Measurements from ENCODE around the gene LARP4. TPM values are rescaled to one million over a fixed set of nuclear protein-coding genes. Genes with fewer than 3 reads are reported as not detected.

LARP4 gene
- total and polyA plus RNA-seq, 2 donors (not counting 3 experiments of a cell fraction or from before 2014, with no cell fraction given), result 8.9 to 69.6 TPM

GRCh38 chr12:50401500-50402081 is 906 bp downstream of the LARP4 start:
- H3K4me3 ChIP-seq (replicated peaks in 1 of 3; ENCODE audit: insufficient read depth in 1 of 3, low read depth in 1 of 3, low read length in 3 of 3), result peak overlapping the region; percentile 71 to 90 (median 74)
- no peak for TF ChIP-seq FOS (IDR thresholded peaks at IDR 0.05; ENCODE audit: borderline replicate concordance, insufficient read depth, low read length)
- TF ChIP-seq JUN (IDR thresholded peaks at IDR 0.05; ENCODE audit: borderline replicate concordance, insufficient read depth, insufficient read length, low read depth), result no peak
- TF ChIP-seq GATA2 (IDR thresholded peaks at IDR 0.05; ENCODE audit: insufficient read depth, insufficient read length, low read depth, low read length), result no peak
- no peak for TF ChIP-seq MAX (IDR thresholded peaks at IDR 0.05; ENCODE audit: insufficient read depth, insufficient read length)
- no peak for TF ChIP-seq POLR2AphosphoS5 (IDR thresholded peaks at IDR 0.05; ENCODE audit: insufficient read depth, low read depth, low read length)
- TF ChIP-seq EZH2 (IDR thresholded peaks at IDR 0.05; ENCODE audit: borderline replicate concordance, low read depth, low read length, severe bottlenecking), result no peak
- TF ChIP-seq POLR2A (IDR thresholded peaks at IDR 0.05; ENCODE audit: low read depth, low read length), result no peak
- TF ChIP-seq MYC (IDR thresholded peaks at IDR 0.05; ENCODE audit: low read depth, low read length), result no peak
- no peak for TF ChIP-seq CTCF (IDR thresholded peaks at IDR 0.05; ENCODE audit: extremely low read depth in 1 of 2, insufficient read depth in 1 of 2, low read depth in 1 of 2, low read length in 2 of 2)
- H4K20me1 ChIP-seq (replicated peaks; ENCODE audit: control insufficient read depth, extremely low read depth, insufficient read depth, low read length), result no peaks in the 10 kb centered on the region
- intact Hi-C loops (cut with micrococcal nuclease) (no loop called here), dilution Hi-C loops (cut with MboI; ENCODE audit: extremely low pct_ligation_motif_present, low sequenced_read_pairs) (no loop called here)
- peak overlapping the region; percentile 32 for H3K27ac ChIP-seq (ENCODE audit: insufficient read depth, low read depth, low read length)
- H3K27me3 ChIP-seq (ENCODE audit: control insufficient read depth in 2 of 2, insufficient read depth in 2 of 2, low read length in 2 of 2), result no peaks in the 10 kb centered on the region
- peak; percentile 15 for FAIRE-seq
- peak overlapping the region; percentile 3 for H2AFZ ChIP-seq (ENCODE audit: low read depth, low read length)
- no peaks in the 10 kb centered on the region for H3K9me1 ChIP-seq (replicated peaks; ENCODE audit: control insufficient read depth, extremely low read depth, insufficient read depth, low read length)
- POLR2A ChIA-PET, result no interaction called here
- TSS peak; percentile 43 for BruUV-seq (replicated peaks)
- no peaks in the 10 kb centered on the region for H3K36me3 ChIP-seq (ENCODE audit: control insufficient read depth in 2 of 2, extremely low read depth in 1 of 2, insufficient read depth in 2 of 2, low read length in 2 of 2)
- CTCF ChIA-PET, result interaction anchor here (2.4 kb wide), 1 partner anchor 87 kb away, joined by 8 read pairs; no protein-coding TSS in a partner anchor
- DNase-seq (ENCODE audit: low read depth, low spot score), result peak; percentile 71
- peak overlapping the region; percentile 99 for H3K4me2 ChIP-seq (ENCODE audit: insufficient read depth, low read length)
- no peaks in the 10 kb centered on the region for H3K9me3 ChIP-seq (replicated peaks; ENCODE audit: control insufficient read depth, insufficient read depth, low read length)
- H3K79me2 ChIP-seq (ENCODE audit: control insufficient read depth, insufficient read depth, low read length), result peaks cover 56% of the 10 kb centered on the region
- peaks cover 17% of the 10 kb centered on the region for H3K4me1 ChIP-seq (ENCODE audit: control insufficient read depth, extremely low read depth, insufficient read depth, low read length)
- H3K9ac ChIP-seq (replicated peaks; ENCODE audit: extremely low read depth, insufficient read depth, low read length), result peak overlapping the region; percentile 82
